Activated T-cell treated with anti-CD3 and anti-CD28 coated beads for 1 hour (primary cell): Measurements from ENCODE around the gene RBMS3.
"Not testable (repeated sequence)": the region's sequence is repeated elsewhere in the genome, so short reads cannot be mapped to it uniquely, and the experiment has no call there.

Experiments used
- DNase-seq: peaks from one replicate; pipeline ENCODE4 v3.0.0-alpha.2; 2020; ENCODE audit warnings: low read depth

Gene RBMS3

DNA sequence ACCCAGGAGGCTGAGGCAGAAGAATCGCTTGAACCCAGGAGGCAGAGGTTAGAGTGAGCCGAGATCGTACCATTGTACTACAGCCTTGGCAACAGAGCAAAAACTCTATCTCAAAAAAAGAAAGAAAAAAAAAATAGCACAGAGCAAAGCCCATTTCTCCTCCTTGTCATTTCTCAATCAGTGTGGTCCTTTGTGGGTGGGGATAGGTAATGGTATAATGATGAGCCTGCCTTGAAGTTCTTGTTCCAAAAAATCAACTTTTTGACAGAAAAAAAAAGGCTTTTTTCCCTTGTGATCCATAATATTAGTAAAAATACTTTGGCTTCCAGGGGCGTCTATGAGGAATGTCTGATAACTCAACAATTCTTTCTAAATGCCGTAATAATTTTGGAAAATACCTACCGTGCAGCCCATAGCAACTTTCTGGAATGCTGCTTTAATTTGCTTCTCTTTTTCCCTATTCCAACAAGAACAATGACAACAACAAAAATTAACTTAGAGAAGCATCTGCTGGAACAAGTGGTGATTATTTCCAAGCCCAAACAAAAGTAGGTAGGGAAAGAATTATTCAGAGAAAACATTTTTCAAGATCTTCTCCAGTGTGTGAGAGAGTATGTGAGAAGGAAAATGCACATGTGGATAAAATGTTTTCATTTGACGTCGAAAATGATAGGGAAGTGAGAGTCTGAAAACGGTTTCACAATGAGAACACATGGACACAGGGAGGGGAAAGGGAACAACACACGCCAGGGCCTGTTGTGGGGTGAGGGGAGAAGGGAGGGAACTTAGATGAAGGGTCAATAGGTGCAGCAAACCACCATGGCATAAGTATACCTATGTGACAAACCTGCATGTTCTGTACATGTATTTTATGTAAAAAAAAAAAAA lies 337.8 kb downstream of the RBMS3 start:
- DNase-seq: no peak

DNA sequence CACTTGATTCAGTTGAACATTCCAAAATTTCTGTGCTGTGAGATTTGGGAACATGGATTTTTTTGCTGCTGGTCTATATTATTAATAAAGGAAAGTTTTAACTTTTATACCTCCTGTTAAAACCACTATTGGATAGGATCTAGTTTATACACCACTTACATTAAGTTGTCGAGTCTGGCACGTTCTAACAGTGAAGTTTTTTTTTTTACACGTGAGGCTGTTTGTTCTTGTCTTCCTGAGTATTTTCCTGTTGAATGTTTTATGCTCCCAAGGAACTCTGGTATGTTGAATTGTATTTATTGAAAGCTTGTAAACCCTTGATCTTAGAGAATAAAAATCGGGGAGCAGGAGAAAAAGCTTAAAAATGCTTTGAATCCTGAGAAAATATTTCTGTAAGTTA lies 338.8 kb downstream of the RBMS3 start:
- DNase-seq: no peak

DNA sequence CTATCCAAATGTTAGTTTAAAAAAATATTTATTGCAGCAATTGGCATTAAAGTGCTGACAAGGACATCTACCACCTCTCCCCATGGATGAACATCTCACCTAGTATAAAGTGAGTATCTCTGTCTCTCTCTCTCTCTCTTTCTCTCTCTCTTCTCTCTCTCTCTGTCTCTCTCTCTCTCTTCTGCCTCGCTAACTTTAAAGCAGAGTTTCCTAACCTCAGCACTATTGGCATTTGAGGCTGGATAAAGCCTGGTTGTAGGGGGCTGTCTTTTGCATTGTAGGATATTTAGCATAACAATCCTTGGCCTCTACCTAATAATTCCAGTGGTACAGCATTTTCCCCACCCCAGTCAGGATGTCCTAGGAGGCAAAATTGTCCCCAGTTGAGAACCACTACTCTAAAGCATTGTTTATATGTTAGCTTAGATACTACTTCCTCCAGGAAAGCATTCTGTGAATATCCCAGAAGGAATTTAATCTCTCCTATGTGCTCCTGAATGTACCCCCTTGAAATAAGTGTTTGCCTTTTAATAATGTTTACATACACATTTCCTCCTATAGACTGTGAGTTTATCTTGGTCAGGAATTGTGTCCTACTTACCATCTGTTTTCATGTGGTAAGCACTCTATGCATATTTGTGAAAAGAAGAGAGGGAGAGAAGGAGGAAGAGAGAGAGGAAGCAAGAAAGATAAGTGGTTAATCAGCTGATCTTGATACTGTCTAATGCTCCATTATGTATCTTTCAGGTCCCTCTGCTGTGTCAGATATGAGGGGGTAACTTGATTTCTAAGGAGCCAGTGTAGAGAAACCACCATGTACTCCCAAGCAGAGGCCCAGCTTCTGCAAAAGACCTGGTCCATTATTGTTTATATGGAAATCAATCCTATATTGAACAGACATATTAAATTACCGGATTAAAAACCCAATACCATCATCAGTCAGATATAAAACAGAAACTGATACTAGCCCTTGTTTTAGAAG lies 346.6 kb downstream of the RBMS3 start:
- DNase-seq: no peak

DNA sequence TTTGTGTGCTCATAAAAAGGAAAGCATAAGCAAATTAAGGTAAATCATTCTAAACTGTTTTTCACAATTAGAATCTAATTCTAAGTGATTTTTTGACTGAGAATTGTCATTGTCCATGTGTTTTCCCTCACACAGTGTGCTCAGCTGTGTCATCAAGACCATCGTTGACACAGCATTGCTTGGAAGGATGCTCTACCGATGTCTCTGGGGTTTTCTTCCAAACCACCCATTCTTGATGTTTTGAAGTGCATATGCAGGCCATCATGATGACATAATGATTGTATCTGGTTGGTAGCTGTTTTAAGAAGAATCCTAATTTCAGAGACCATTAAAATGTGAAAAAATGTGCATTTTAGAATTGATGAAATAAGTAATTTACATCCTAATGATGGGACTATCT lies 347.9 kb downstream of the RBMS3 start:
- DNase-seq: no peak

DNA sequence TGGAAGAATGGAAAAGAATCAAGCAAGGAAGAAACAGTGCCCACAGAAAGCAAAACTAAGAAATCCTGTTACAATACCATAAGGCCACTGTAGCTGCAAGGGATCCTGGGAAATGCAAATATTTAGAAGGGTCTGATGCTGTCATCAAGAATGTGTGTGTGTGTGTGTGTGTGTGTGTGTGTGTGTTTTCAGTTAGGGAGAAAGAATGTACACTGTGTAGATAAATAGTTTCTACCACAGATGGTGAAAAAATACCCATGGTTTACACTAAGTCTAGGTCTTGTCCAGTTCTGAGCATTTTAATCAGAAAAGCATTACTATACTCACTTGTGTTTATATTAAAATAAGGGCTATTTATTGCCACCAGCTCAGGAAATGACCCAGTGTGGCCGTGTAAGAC lies 355.0 kb downstream of the RBMS3 start:
- no peak for DNase-seq

DNA sequence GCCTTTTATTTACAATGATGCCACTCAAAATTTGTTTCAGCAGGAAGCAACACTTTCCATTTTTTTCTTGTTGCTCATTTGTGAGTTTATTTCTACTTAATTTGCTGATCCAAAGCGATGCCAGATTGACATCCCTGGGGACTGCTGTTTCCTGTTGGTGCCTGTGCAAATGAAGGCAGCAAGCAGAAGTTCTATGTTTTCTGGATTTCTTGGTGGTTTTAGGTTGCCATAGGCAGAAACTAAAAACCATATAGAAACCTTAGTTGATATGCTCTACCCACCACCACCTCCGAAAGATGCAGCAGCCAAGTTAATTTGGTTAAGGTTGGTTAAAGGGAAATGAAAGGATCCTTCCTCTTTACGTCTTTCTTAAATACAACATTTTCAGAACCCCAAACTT lies 356.2 kb downstream of the RBMS3 start:
- no peak for DNase-seq

DNA sequence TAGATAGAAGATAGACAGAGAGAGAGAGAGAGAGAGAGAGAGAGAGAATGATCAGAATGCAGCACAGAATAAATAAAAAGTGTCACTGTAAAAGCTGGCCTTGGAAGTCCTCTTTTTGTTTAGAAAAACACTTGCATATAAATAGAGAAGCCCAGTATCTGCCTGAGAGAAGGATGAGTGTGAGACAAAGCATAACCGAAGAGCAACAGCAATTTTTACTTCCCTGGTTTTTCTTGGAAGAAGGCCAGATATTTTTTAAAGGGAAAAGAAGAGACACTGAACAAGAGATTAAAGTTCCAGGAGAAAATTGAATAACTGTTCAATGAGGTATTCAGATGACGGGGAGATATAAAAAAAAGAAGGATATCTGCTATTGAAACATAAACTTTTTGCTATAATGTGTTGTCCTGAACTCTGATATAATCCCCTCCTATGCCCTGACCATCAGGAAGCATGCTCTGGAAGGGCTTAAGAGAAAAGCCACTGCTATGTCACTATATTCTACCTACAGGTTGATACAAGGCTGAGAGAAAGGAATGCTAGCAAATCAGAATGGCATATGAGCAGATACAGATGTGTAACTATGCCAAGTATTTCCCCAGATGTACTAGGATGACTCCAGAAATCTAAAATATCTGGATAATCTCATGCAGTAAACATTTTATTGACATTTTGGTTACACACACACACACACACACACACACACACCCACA lies 358.9 kb downstream of the RBMS3 start:
- no peak for DNase-seq

DNA sequence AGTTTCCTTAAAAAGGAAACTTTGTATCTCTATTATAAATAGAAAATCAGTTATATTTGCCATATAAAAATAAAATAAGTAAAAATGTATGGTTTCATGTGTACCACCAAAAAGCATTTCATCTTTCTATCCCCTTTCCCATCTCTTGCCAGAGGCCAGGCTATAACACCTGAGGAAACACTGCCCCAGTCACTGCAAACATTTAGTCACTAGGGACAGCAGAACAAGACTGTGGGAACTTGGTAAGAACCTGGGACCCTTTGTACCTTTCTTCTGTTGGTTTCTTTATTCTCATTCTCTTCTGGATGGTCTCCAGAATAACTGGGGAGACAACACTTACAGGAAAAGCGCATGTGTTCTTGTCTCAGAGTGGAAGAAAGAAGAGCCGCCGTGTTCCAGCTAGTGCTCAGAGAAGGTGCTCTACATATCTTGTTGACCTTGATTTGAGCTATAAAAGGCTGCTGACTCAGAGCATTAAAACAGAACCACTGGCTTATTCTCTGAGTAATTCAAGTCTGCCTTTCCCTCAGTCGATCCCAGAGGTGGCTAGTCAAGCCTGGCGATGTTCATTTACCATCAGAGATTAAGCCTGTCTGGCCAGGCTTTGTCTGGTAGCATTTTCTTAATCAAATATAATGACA lies 361.6 kb downstream of the RBMS3 start:
- DNase-seq: no peak

DNA sequence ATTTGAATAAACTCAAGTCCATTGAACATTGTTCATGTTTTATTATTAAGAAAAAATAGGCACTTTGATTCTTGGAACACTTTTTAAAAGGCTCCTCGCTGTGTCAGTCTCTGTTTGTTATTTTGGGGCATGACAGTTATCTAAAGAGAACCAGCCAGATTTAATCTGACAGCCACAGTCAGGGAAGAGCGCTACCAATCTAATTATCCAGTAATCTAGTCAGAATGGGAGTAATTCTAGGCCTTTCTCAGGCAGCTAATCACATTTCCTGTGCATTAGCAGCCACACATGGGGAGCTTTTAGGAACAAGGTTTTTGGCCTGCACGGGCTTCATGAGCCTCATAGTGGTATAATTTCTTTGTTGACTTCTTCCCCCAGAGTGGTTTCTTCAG lies 362.2 kb downstream of the RBMS3 start:
- DNase-seq: no peak

DNA sequence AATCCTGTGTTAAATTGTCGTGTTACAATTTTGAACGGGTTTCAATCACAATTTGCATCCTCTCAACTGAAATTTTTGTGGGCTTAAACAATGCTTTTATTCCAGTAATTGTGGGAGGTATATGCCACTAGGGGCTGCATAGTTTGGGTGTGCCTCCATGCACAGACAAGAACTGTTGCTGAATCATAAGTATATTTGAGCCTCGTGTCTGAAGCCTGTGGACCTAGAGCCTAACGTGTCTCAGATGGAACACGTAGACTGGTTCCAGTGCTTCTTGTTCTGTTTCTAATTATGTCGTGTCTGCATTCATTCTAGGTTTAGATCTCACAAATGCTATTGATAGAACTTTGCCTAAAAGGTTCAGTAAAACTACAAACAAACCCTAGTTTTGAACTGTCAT lies 363.4 kb downstream of the RBMS3 start:
- DNase-seq: no peak

DNA sequence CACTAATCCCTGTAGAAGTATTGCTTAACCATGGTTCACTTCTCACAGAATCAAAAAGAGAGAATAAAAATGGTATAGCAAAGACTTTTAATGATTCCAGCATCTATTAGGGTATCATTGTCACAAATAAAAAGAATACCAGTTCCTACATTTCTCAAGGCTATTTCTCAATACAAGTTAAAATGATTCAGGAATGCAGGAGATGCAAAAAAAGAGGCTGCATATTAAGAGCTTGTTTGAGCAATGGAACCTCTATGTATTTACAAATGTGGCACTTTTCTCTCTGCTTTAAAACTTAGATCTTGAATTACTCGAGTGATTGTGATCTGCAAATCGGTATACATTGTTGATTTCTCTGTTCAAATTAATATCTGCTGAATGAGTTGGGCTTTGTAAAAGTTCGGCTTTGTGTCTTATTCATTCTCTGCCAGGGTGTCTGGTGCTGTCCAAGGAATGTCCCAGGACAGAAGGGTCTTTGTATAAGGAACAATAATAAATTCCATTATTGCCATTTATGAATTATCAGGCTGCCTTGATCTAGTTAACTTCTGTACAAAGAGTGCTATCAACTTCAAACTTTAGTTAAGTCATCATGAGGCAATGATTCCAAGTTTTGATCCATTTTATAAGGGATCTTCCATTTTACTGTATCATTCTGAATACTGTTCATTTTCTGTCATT lies 364.2 kb downstream of the RBMS3 start:
- no peak for DNase-seq

DNA sequence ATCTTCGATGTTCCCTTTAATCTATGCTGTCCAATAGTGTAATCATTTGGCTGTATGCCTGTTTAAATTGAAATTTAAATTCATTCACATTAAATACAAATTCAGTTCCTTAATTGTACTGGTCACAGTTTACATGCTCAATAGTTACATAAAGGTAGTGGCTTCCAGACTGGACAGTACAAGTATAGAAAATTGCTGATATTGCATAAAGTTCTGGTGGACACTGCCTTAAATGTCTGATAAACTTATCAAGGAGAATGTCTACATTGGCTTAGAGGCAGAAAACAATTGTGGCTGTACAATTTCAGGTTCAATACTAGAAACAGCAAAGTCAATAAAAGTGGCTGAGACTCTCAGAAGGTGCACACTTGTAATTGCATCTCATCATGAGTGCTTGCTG lies 365.2 kb downstream of the RBMS3 start:
- no peak for DNase-seq

DNA sequence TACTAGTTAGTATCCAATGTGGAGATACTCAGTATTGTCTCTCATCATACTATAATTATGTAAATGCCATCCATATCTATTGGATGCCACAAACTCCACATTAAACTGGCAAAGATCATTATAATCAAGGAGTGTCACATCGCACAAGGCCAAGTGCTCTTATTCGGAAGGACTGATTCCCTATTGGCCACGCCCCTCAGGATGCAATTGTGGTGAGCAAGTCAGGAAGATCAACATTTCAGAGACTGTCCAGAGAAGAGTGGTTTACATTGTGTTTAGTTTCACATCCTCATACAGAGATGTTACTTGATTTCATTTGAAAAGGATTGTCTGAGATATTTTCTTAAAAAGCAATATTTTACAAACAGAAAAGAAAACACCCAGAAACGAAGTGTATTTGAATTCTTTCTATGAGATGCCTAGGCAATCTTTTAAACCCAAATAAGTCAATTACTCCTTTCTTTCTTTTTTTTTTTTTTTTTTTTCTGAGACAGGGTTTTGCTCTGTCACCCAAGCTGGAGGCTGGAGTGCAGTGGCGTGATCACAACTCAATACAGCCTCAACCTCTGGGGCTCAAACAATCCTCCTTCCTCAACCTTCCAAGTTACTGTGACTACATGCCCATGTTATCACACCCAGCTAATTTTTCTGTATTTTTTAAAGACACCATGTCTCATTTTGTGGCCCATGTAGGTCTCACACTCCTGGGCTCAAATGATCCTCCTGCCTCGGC lies 369.1 kb downstream of the RBMS3 start:
- no peak for DNase-seq

DNA sequence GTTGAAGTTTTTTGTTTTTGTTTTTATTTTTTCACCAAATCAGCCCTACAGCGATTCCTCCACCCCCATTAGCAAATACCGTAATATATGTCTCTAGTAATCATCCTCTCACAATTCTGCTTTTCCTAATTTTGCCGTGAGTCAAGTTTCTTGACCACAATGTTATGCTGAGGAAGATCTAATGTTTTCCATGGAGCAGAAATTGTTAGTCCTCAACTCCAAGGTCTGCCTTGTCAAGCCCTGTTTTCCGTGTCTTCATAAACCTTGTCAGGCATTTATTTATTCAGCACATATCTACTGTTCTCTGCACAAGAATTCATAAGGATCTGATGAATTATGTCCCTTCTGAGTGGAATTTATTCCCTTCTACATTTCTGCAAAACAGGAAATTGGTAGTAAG lies 372.8 kb downstream of the RBMS3 start:
- no peak for DNase-seq

DNA sequence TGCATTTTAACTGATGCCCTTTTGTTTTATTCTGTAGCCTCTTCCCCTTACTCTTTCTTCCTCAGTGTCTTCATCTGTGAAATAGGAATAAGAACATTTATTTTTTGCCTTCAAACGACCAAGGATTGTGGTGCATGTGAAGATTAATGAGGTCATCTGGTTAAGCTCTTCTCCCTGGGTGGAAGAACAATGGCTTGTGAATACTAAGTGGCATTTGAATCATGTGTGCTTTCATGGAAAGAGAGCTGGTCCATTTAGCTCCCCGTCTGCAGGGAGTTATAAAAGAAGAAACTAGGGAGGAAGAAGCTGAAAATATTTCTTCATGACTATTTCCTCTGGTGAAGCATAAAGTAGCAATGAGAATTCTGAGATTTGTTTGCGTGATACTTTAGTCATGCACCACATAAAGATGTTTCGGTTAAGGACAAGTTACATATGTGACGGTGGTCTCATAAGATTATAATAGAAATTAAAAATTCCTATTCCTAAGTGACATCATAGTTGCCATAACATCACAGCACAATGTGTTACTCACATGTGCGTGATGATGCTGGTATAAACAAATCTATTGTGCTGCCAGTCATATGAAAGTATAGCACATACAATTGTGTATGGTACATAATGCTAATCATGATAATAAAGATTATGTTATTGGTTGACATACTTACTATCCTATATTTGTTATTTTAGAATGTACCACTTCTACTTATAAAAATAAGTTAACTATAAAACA lies 374.3 kb downstream of the RBMS3 start:
- DNase-seq: no peak

DNA sequence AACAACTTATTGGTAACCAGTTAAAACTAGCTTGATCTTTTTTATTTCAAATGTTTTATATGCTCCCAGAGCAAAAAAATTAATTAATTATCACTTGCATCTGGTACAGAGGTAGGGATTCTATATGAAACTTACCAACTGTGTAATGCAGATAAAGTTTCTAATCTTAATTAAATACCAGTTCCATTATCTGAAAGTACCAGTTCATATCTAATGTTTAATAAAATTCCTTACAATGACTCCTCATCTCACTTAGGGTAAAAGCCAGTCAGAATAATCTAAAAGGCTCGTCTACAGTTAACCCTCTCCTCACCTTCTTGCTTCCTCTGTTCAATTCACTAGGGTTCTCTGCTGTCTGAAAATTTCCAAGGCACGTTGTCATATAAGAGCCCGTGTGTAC lies 384.8 kb downstream of the RBMS3 start:
- DNase-seq: no peak

DNA sequence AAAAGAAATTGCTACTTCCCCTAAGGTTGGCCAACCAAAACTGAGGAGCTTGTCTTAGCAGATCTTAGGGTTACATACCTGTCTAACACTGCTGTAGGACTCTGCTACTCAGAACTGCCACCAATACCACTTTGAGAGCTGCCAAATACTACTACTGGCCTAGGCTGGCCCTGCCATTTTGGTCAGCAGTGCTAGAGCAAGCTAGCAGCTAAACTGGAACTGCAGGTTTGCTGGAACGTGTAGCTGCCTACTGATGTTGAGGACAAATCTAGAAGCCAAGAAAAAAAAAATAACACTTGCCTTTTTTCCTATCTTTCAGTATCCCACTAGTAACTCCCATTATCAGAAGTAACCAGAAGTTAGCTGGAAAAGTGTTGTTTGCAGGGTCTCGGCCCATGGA lies 387.4 kb downstream of the RBMS3 start:
- DNase-seq: no peak

DNA sequence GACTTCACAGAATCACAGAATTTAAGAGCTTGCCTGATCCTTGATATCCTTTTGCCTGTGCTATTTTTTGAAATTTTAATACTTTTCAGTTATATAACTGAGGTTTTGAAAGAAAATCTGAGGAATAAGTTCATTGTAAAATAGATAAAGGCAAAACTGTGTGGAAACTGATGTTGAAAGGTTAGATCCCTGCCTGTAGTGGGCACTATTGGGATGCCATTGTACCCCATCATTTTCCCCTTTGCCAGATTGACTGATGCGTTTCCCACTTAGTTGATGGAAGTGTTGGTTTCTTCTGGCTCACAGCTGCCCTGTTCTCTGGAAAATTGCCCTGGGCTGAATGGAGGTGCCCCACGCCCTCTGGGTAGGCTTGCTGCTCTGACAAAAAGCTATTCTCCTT lies 387.9 kb downstream of the RBMS3 start:
- DNase-seq: no peak

DNA sequence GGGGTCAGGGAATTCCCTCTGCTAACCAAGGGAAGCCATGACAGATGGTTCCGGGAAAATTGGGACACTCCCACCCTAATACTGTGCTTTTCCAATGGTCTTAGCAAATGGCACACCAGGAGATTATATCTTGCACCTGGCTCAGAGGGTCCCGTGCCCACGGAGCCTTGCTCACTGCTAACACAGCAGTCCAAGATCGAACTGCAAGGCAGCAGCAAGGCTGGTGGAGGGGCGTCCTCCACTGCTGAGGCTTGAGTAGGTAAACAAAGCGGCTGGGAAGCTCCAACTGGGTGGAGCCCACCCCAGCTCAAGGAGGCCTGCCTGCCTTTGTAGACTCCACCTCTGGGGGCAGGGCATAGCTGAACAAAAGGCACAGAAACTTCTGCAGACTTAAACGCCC lies 389.6 kb downstream of the RBMS3 start:
- DNase-seq: not testable (repeated sequence)

DNA sequence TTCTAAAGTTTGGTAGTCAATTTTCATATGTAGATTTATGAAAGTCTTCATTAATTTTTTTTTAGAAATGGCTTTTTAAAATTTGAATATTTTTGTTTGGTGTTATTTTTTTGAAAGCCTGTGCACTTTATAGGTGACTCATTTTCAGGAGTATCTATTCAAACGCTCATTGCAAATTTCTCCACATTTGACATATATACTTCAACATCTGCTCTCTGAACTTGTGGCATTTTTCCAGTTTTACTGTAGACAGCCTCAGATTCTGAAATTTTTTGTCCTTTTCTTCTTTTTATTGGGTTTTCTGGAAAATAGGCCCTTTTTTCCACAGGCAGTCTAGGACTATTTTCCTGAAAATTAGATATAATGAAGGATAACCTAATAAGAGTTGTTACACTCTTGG lies 396.6 kb downstream of the RBMS3 start:
- DNase-seq: no peak
